GM15510 (cell line): ENCODE data around the gene PGPEP1.

Experiments
- POLR2A ChIP-seq: IDR thresholded peaks from 3 replicates; pipeline ENCODE4 v1.6.1; 2011; ENCODE audit warnings: borderline replicate concordance; ENCODE audit not compliant: insufficient read length; ENCODE audit errors: extremely low read depth

The PGPEP1 gene

GRCh38 chr19:18304208-18304457, 36.3 kb upstream of the PGPEP1 start:
- TF ChIP-seq POLR2A = no peak

- TF ChIP-seq POLR2A = peak; percentile 65
These were observed 35.7 kb upstream of the PGPEP1 start for GRCh38 chr19:18304458-18305310.

GRCh38 chr19:18306209-18306887, 34.0 kb upstream of the PGPEP1 start:
- TF ChIP-seq POLR2A = no peak

GRCh38 chr19:18306888-18307260, 33.5 kb upstream of the PGPEP1 start:
- TF ChIP-seq POLR2A = no peak

- TF ChIP-seq POLR2A = no peak
These were observed 33.1 kb upstream of the PGPEP1 start for GRCh38 chr19:18307271-18307681.

- TF ChIP-seq POLR2A = no peak
These were observed 32.1 kb upstream of the PGPEP1 start for GRCh38 chr19:18308051-18308947.

- peak; percentile 21 for TF ChIP-seq POLR2A
These were observed 31.5 kb upstream of the PGPEP1 start for GRCh38 chr19:18308948-18309325.

- peak; percentile 6 for TF ChIP-seq POLR2A
These were observed 30.8 kb upstream of the PGPEP1 start for GRCh38 chr19:18309525-18310064.

GRCh38 chr19:18310118-18310909, 30.1 kb upstream of the PGPEP1 start:
- no peak for TF ChIP-seq POLR2A

- no peak for TF ChIP-seq POLR2A
These were observed 29.4 kb upstream of the PGPEP1 start for GRCh38 chr19:18310966-18311365.

- TF ChIP-seq POLR2A = no peak
These were observed 28.8 kb upstream of the PGPEP1 start for GRCh38 chr19:18311502-18312091.

- TF ChIP-seq POLR2A = no peak
These were observed 28.3 kb upstream of the PGPEP1 start for GRCh38 chr19:18312092-18312534.

- no peak for TF ChIP-seq POLR2A
These were observed 27.0 kb upstream of the PGPEP1 start for GRCh38 chr19:18313398-18313797.
